ENCODE measurements around the gene AGPAT1.
A peak's percentile ranks its signal among the peaks of the same experiment; 100 is the strongest.
"Not testable (repeated sequence)": the region's sequence is repeated elsewhere in the genome, so short reads cannot be mapped to it uniquely, and the experiment has no call there.

Gene AGPAT1

GRCh38 chr6:32187009-32187709 is 11.3 kb upstream of the AGPAT1 start:
- Mint-ChIP-seq H3K27me3 (ENCODE audit: low read depth) (no peaks in the 10 kb centered on the region), H3K36me3 (ENCODE audit: low read depth) (peaks cover 72% of the 10 kb centered on the region), H3K27ac (peak overlapping the region; percentile 81), H3K4me3 (peak overlapping the region; percentile 64), H3K9me3 (no peaks in the 10 kb centered on the region), H3K4me1 (ENCODE audit: low read depth) (peaks cover 27% of the 10 kb centered on the region)
- DNase-seq (ENCODE audit: low spot score) = no peak

DNA sequence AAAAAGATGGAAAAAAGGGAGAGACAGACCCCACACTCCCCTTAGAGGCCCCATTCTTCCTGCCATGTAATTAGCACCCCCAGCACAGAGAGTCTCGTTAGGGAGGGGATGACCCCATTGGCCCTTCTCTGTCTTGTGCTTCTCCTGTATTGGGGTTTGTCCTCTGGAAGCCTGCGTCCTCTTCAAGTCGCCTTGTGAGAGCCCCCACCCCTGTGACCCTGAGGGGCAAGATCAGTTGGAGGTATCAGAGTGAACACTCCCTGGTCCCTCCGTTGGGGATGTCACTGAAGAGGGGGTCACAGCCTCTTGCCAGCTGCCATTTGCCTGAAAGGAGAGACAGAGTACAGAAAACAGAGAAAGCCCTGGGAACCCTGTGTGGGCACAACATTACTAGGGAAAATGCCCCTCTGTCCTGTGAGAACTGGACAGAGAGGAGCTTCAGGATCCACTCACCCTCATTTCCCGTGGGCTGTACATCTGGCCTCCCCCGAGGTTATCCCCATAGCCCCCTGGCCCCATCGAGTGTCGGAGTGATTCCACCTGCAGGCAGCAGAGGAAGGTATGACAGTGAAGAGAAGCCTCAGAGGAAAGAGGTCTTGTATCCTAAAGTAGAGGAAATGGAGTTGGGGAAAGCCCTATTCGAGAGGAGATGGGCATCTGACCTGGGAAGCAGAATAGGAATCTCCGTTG is 10.4 kb upstream of the AGPAT1 start:
- not testable (repeated sequence) for H3K9me3 Mint-ChIP-seq; H3K27me3 Mint-ChIP-seq (ENCODE audit: low read depth); DNase-seq (ENCODE audit: low spot score)
- H3K27ac Mint-ChIP-seq = peak overlapping the region; percentile 81
- H3K36me3 Mint-ChIP-seq (ENCODE audit: low read depth) = peaks cover 68% of the 10 kb centered on the region
- peaks cover 27% of the 10 kb centered on the region for H3K4me1 Mint-ChIP-seq (ENCODE audit: low read depth)
- H3K4me3 Mint-ChIP-seq = peak overlapping the region; percentile 64

- Mint-ChIP-seq H3K27ac (peak overlapping the region; percentile 75), H3K4me3 (peak overlapping the region; percentile 20), H3K36me3 (ENCODE audit: low read depth) (peaks cover 66% of the 10 kb centered on the region), H3K4me1 (ENCODE audit: low read depth) (peaks cover 27% of the 10 kb centered on the region)
- DNase-seq (ENCODE audit: low spot score); H3K9me3 Mint-ChIP-seq; H3K27me3 Mint-ChIP-seq (ENCODE audit: low read depth): not testable (repeated sequence)
These were observed 9.8 kb upstream of the AGPAT1 start for GRCh38 chr6:32185681-32186131.

DNA sequence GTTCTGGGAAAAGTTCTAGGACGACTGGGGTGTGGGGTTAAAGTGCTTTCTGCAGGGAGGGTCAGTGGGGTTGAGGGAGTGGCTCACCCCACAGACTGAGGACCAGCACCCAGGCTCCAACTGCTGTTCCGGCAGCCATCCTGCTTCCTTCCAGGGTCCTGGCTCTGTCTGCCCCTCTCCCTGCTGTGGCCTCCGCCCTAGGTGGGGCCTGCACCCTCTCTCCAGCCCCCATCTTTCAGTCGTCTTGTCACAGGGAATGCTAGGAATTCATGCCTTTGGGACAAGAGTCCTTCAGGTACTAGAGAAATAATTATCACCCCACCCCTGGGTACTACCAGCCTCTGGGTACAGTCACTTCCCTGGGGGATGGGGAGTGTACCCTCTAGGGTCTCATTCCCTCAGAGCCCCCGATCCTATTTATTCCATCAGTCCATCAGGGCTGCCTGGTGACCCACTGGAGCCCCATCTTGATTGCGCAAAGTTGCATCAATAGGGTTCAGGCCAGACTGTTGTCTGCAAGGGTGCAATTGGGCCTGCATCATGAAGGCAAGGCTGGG is 8.3 kb upstream of the AGPAT1 start, which contains the start of gene AGER:
Gene AGER, minus strand, starts transcription at position 170 of the 557 bp plus-strand sequence. Its CDS starts 31 bp downstream, at position 139.
- Mint-ChIP-seq H3K9me3 (no peaks in the 10 kb centered on the region), H3K4me1 (ENCODE audit: low read depth) (peaks cover 30% of the 10 kb centered on the region), H3K36me3 (ENCODE audit: low read depth) (peaks cover 68% of the 10 kb centered on the region), H3K27me3 (ENCODE audit: low read depth) (no peaks in the 10 kb centered on the region), H3K4me3 (no peak within 1 kb of the TSS), H3K27ac (no peak within 1 kb of the TSS)
- no peak for DNase-seq (ENCODE audit: low spot score)

DNA sequence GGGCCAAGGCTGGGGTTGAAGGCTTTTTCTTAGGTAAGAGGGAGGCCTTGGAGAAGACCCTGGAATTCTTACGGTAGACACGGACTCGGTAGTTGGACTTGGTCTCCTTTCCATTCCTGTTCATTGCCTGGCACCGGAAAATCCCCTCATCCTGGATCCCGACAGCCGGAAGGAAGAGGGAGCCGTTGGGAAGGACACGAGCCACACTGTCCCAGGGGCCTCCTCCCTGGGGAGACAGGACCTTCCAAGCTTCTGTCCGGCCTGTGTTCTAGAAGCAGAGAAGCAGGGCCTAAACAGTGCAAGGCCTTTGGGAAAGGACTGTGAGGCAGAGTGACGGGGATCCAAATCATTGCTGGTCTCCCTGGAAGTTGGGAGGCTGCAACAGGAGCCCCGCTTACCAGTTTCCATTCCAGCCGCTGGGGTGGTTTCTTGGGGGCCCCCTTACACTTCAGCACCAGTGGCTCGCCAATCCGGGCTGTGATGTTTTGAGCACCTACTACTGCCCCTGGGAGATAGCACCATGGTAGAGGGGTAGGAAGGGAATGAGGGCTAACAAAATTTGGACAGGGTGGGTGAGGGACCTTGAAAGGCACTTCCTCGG is 7.7 kb upstream of the AGPAT1 start:
- peaks cover 68% of the 10 kb centered on the region for H3K36me3 Mint-ChIP-seq (ENCODE audit: low read depth)
- H3K9me3 Mint-ChIP-seq = no peaks in the 10 kb centered on the region
- no peak overlapping the region for H3K4me3 Mint-ChIP-seq
- DNase-seq (ENCODE audit: low spot score) = no peak
- peaks cover 30% of the 10 kb centered on the region for H3K4me1 Mint-ChIP-seq (ENCODE audit: low read depth)
- no peak overlapping the region for H3K27ac Mint-ChIP-seq
- no peaks in the 10 kb centered on the region for H3K27me3 Mint-ChIP-seq (ENCODE audit: low read depth)

- no peak overlapping the region for H3K4me3 Mint-ChIP-seq
- no peak overlapping the region for H3K27ac Mint-ChIP-seq
- H3K27me3 Mint-ChIP-seq (ENCODE audit: low read depth) = no peaks in the 10 kb centered on the region
- H3K4me1 Mint-ChIP-seq (ENCODE audit: low read depth) = peaks cover 29% of the 10 kb centered on the region
- peaks cover 66% of the 10 kb centered on the region for H3K36me3 Mint-ChIP-seq (ENCODE audit: low read depth)
- no peaks in the 10 kb centered on the region for H3K9me3 Mint-ChIP-seq
- DNase-seq (ENCODE audit: low spot score) = no peak
These were observed 7.1 kb upstream of the AGPAT1 start for GRCh38 chr6:32183030-32183429.

GRCh38 chr6:32182555-32182981 is 6.7 kb upstream of the AGPAT1 start:
- H3K27ac Mint-ChIP-seq = peak overlapping the region; percentile 26

DNA sequence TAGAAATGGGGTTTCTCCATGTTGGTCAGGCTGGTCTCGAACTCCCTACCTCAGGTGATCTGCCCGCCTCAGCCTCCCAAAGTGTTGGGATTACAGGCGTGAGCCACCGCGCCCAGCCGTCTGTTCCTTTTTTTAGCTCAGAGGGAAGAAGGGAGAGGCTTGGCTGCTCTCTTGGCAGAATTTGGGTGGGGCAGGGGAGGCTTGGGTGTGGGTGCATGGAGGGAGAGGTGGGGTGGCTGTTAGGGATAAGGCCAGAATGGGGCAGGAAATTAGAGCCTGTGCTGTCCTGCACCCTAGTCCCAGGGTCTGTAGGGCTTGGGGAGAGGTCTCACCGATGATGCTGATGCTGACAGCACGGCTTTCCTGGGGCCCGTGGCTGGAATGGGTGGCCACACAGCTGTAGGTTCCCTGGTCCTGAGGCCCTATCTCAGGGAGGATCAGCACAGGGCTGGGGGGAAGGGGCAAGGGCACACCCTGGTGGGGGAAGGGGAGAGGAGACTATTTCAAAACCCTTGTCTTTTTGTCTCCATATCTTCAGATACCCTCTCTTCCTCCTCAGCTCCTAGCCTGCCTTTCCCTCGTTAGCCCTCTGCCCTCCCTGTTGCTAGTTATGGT is 6.1 kb upstream of the AGPAT1 start:
- peaks cover 27% of the 10 kb centered on the region for H3K4me1 Mint-ChIP-seq (ENCODE audit: low read depth)
- no peak for DNase-seq (ENCODE audit: low spot score)
- H3K27me3 Mint-ChIP-seq (ENCODE audit: low read depth) = no peaks in the 10 kb centered on the region
- peak overlapping the region; percentile 26 for H3K27ac Mint-ChIP-seq
- H3K36me3 Mint-ChIP-seq (ENCODE audit: low read depth) = peaks cover 56% of the 10 kb centered on the region
- no peak overlapping the region for H3K4me3 Mint-ChIP-seq
- no peaks in the 10 kb centered on the region for H3K9me3 Mint-ChIP-seq

More at GRCh38 chr6:32182555-32182981, 6.7 kb upstream of the AGPAT1 start:
- DNase-seq (ENCODE audit: low spot score) = no peak
- no peaks in the 10 kb centered on the region for H3K27me3 Mint-ChIP-seq (ENCODE audit: low read depth)
- peaks cover 62% of the 10 kb centered on the region for H3K36me3 Mint-ChIP-seq (ENCODE audit: low read depth)
- H3K4me3 Mint-ChIP-seq = no peak overlapping the region
- H3K4me1 Mint-ChIP-seq (ENCODE audit: low read depth) = peaks cover 29% of the 10 kb centered on the region
- H3K9me3 Mint-ChIP-seq = no peaks in the 10 kb centered on the region

DNA sequence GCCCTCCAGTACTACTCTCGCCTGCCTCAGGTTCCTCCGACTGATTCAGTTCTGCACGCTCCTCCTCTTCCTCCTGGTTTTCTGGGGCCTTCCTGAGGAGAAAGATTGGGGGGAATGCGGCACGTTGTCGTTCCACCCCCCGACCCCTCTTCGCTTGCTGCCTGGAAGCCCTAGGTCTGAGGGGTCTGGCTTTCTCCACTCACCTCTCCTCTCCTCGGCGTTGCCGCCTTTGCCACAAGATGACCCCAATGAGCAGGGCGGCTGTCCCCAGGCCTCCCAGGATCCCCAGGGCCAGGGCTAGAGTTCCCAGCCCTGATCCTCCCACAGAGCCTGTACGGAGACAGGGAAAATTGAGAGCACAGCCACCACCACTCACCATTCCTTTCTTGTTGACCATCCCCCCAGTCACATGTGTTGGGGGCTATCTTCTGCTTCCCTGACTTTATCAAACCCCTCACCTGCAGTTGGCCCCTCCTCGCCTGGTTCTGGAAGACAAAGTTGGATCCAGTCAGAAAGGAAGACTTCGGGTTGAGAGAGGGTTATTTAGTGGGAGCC is 5.3 kb upstream of the AGPAT1 start:
- no peak for DNase-seq (ENCODE audit: low spot score)
- Mint-ChIP-seq H3K27me3 (ENCODE audit: low read depth) (no peaks in the 10 kb centered on the region), H3K36me3 (ENCODE audit: low read depth) (peaks cover 48% of the 10 kb centered on the region), H3K4me1 (ENCODE audit: low read depth) (peaks cover 27% of the 10 kb centered on the region), H3K9me3 (no peaks in the 10 kb centered on the region), H3K4me3 (no peak overlapping the region), H3K27ac (no peak overlapping the region)

DNA sequence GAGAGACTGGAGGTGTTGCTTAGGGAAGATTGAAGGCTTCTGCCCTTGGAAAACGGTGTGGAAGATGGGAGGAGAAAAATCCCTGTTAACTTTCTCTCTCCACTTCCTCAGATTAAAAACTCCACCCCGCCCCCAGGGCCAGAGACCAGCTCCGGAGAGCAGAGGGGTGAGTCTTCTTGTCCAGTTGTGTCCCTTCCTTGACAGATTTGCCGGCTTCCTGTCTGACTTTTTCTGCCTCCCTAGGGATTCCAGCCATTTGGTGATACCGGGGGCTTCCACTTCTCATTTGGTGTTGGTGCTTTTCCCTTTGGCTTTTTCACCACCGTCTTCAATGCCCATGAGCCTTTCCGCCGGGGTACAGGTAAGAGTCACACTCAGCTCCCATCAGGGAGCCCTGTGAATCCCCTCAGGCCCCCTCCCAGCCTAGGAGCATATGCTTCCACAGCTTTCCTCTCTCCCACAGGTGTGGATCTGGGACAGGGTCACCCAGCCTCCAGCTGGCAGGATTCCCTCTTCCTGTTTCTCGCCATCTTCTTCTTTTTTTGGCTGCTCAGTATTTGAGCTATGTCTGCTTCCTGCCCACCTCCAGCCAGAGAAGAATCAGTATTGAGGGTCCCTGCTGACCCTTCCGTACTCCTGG is 4.0 kb upstream of the AGPAT1 start:
- H3K4me1 Mint-ChIP-seq (ENCODE audit: low read depth) = peaks cover 26% of the 10 kb centered on the region
- H3K4me3 Mint-ChIP-seq = peak overlapping the region; percentile 53
- H3K27ac Mint-ChIP-seq = no peak overlapping the region
- peaks cover 39% of the 10 kb centered on the region for H3K36me3 Mint-ChIP-seq (ENCODE audit: low read depth)
- H3K27me3 Mint-ChIP-seq (ENCODE audit: low read depth) = no peaks in the 10 kb centered on the region
- no peak for DNase-seq (ENCODE audit: low spot score)
- H3K9me3 Mint-ChIP-seq = no peaks in the 10 kb centered on the region

GRCh38 chr6:32178547-32179440 is 2.9 kb upstream of the AGPAT1 start:
- no peaks in the 10 kb centered on the region for H3K27me3 Mint-ChIP-seq (ENCODE audit: low read depth)
- peak overlapping the region; percentile 98 for H3K27ac Mint-ChIP-seq
- H3K9me3 Mint-ChIP-seq = no peaks in the 10 kb centered on the region
- peaks cover 33% of the 10 kb centered on the region for H3K4me1 Mint-ChIP-seq (ENCODE audit: low read depth)
- peak overlapping the region; percentile 97 for H3K4me3 Mint-ChIP-seq
- peaks cover 34% of the 10 kb centered on the region for H3K36me3 Mint-ChIP-seq (ENCODE audit: low read depth)
- DNase-seq (ENCODE audit: low spot score) = no peak

DNA sequence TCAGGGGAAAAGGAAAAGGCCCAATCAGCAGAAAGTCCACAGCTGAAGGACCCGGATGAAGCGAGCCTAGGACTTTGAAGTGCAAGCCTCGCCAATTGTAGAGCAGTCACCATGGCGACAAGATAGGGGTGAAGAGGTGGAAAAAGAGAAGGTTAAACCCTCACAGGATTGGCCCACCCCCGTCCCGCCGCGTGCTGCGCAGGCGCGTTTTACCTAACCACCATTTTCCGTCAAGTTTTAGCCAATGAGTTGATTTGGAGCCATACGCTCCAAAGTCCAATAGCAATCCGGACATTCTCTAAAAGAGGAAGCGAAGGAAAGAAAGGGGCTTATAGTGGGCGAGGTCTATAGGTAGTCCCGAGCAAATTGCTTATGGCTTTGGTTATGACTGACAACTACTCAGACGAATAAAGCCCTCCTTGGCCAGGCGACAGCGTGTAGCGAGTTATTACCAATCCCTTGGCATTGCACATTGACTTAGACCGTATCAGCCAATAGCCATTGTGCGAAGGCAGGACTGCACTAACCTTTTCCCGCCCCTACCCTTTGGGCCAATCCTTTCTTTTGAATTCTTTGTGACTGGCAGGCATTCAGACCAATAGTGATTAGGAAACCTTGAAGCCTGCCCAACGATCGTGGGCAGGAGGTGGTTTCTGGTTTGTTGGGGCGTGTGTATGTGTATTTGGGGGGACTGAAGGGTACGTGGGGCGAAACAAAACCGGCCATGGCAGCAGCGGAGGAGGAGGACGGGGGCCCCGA is 2.1 kb upstream of the AGPAT1 start, which contains the start of gene RNF5:
Gene RNF5, plus strand, starts transcription at position 618 of the 759 bp plus-strand sequence. Its CDS starts 107 bp downstream, at position 725.
- H3K36me3 Mint-ChIP-seq (ENCODE audit: low read depth) = peaks cover 29% of the 10 kb centered on the region

More for the DNA sequence above, 2.1 kb upstream of the AGPAT1 start, which contains the start of gene RNF5:
- Mint-ChIP-seq H3K27ac (peak within 1 kb of the TSS; percentile 98), H3K4me1 (ENCODE audit: low read depth) (peaks cover 41% of the 10 kb centered on the region), H3K27me3 (ENCODE audit: low read depth) (no peaks in the 10 kb centered on the region), H3K4me3 (peak within 1 kb of the TSS; percentile 97), H3K9me3 (no peaks in the 10 kb centered on the region)
- peak; percentile 93 for DNase-seq (ENCODE audit: low spot score)
